Right lobe of liver (tissue), 4 donors: ENCODE results near the gene CSNK1G1.

Experiments
- CTCF ChIP-seq, 4 donors: fragments of 200-600 bp in 3 of 4; fragments of 450-650 bp in 1 of 4; IDR thresholded peaks; one replicate each; pipeline versions ENCODE4 v1.5.1 to v1.8.0; 2016 to 2022; ENCODE audit warnings: antibody characterized with exemption in 4 of 4, mild to moderate bottlenecking in 2 of 4
- POLR2A ChIP-seq: fragments of 450-650 bp; IDR thresholded peaks from one replicate; pipeline ENCODE4 v1.6.1; 2017; ENCODE audit warnings: antibody characterized with exemption, mild to moderate bottlenecking
- donor health status: DM: no; HTN: no; CAD: no.
- donor health status: DM: no; HTN: no; CAD: no.
- donor health status: DM: no; HTN: yes; CAD: no.

- TF ChIP-seq CTCF (IDR thresholded peaks at IDR 0.05): no peak
- TF ChIP-seq POLR2A: no peak
Measured at GRCh38 chr15:64156652-64157331, 199.2 kb downstream of the CSNK1G1 start.
